Liver (tissue), 9 donors: ENCODE results near the gene IFITM5. TPM values are rescaled to one million over a fixed set of nuclear protein-coding genes. Genes with fewer than 3 reads are reported as not detected.

ENCODE experiments used
- DNase-seq: peaks from one replicate; pipeline ENCODE4 v3.0.0-alpha.2; 2017; ENCODE audit warnings: low spot score
- H3K27ac ChIP-seq, 2 donors: one replicate each; pipeline ENCODE4 v1.7.0; 2013; ENCODE audit warnings: inconsistent platforms in 2 of 2, low read length in 2 of 2, control low read depth in 1 of 2, low read depth in 1 of 2, mild to moderate bottlenecking in 1 of 2
- H3K27me3 ChIP-seq, 4 donors: one replicate each; pipeline versions ENCODE4 v1.6.1 to v1.7.0; 2013; ENCODE audit warnings: low read length in 3 of 4, inconsistent platforms in 1 of 4, mild to moderate bottlenecking in 1 of 4, moderate library complexity in 1 of 4; ENCODE audit not compliant: control insufficient read depth in 4 of 4, insufficient read depth in 4 of 4
- H3K36me3 ChIP-seq, 4 donors: one replicate each; pipeline versions ENCODE4 v1.6.1 to v1.7.0; 2013; ENCODE audit warnings: low read length in 3 of 4, mild to moderate bottlenecking in 3 of 4, low read depth in 1 of 4, moderate library complexity in 1 of 4; ENCODE audit not compliant: control insufficient read depth in 4 of 4, insufficient read depth in 3 of 4
- H3K4me1 ChIP-seq, 4 donors: one replicate each; pipeline versions ENCODE4 v1.6.1 to v1.7.0; 2013; ENCODE audit warnings: low read length in 3 of 4, mild to moderate bottlenecking in 3 of 4, moderate library complexity in 1 of 4; ENCODE audit not compliant: control insufficient read depth in 4 of 4, insufficient read depth in 4 of 4
- H3K4me3 ChIP-seq, 3 donors: one replicate each; pipeline versions ENCODE4 v1.6.1 to v1.7.0; 2013; ENCODE audit warnings: low read length in 3 of 3, control low read depth in 1 of 3, low read depth in 1 of 3, mild to moderate bottlenecking in 1 of 3
- H3K9ac ChIP-seq, 2 donors: one replicate each; pipeline ENCODE4 v1.7.0; 2013; ENCODE audit warnings: low read length in 2 of 2, mild to moderate bottlenecking in 2 of 2, moderate library complexity in 2 of 2, control low read depth in 1 of 2, low read depth in 1 of 2
- H3K9me3 ChIP-seq, 4 donors: one replicate each; pipeline versions ENCODE4 v1.6.1 to v1.7.0; 2013; ENCODE audit warnings: low read length in 3 of 4; ENCODE audit not compliant: control insufficient read depth in 4 of 4
- CTCF ChIP-seq: fragments of 150-350 bp; IDR thresholded peaks from 2 replicates; pipeline ENCODE4 v1.5.1; 2017; ENCODE audit warnings: improper control_type of control experiment, low read depth, low read length; ENCODE audit not compliant: missing input control
- EGR1 ChIP-seq, 2 donors: IDR thresholded peaks; 2 replicates each; pipeline ENCODE4 v1.6.1; 2016 to 2018; ENCODE audit warnings: antibody characterized with exemption in 2 of 2, low read depth in 2 of 2
- FOXA1 ChIP-seq: IDR thresholded peaks from 2 replicates; pipeline ENCODE4 v1.6.1; 2016; ENCODE audit warnings: antibody characterized with exemption
- FOXA2 ChIP-seq: IDR thresholded peaks from 2 replicates; pipeline ENCODE4 v1.6.1; 2016; ENCODE audit warnings: antibody characterized with exemption
- GABPA ChIP-seq, 2 donors: IDR thresholded peaks in 1 of 2; conservative IDR thresholded peaks in 1 of 2; 2 replicates each; pipeline ENCODE4 v1.6.1; 2016; ENCODE audit warnings: antibody characterized with exemption in 2 of 2, mild to moderate bottlenecking in 1 of 2, moderate library complexity in 1 of 2
- HNF4A ChIP-seq, 2 donors: conservative IDR thresholded peaks; 2 replicates each; pipeline ENCODE4 v1.6.1; 2016; ENCODE audit warnings: antibody characterized with exemption in 2 of 2, mild to moderate bottlenecking in 2 of 2
- HNF4G ChIP-seq: IDR thresholded peaks from 2 replicates; pipeline ENCODE4 v1.6.1; 2016; ENCODE audit warnings: antibody characterized with exemption
- JUND ChIP-seq, 2 donors: IDR thresholded peaks; 2 replicates each; pipeline ENCODE4 v1.6.1; 2016; ENCODE audit warnings: antibody characterized with exemption in 2 of 2
- MAX ChIP-seq: IDR thresholded peaks from 2 replicates; pipeline ENCODE4 v1.6.1; 2016; ENCODE audit warnings: antibody characterized with exemption
- NR2F2 ChIP-seq: IDR thresholded peaks from 2 replicates; pipeline ENCODE4 v1.6.1; 2016; ENCODE audit warnings: antibody characterized with exemption
- RAD21 ChIP-seq, 2 donors: IDR thresholded peaks; 2 replicates each; pipeline ENCODE4 v1.6.1; 2016; ENCODE audit warnings: antibody characterized with exemption in 2 of 2, mild to moderate bottlenecking in 2 of 2
- REST ChIP-seq: IDR thresholded peaks from 2 replicates; pipeline ENCODE4 v1.6.1; 2016; ENCODE audit warnings: antibody characterized with exemption, mild to moderate bottlenecking
- RXRA ChIP-seq, 2 donors: IDR thresholded peaks; 2 replicates each; pipeline ENCODE4 v1.6.1; 2017 to 2018; ENCODE audit warnings: antibody characterized with exemption in 2 of 2, mild to moderate bottlenecking in 1 of 2
- SP1 ChIP-seq: IDR thresholded peaks from 2 replicates; pipeline ENCODE4 v1.6.1; 2018; ENCODE audit warnings: antibody characterized with exemption, mild to moderate bottlenecking
- ZBTB33 ChIP-seq: IDR thresholded peaks from 2 replicates; pipeline ENCODE4 v1.6.1; 2016; ENCODE audit warnings: antibody characterized with exemption
- WGBS: extraction: QIAGEN DNeasy Blood & Tissue Kit; methylation state at CpG from one replicate; pipeline ENCODE4 v1.1.7; 2013; 5-methylcytosine and 5-hydroxymethylcytosine counted together
- polyA plus RNA-seq, 2 donors: library from polyadenylated mRNA; stranded (reverse) in 1 of 2; unstranded in 1 of 2; fragments of 200-250 nt in 1 of 2; fragments of >200 nt in 1 of 2; fragmentation: Nextera tagmentation in 1 of 2; extraction: Ambion mirVana in 1 of 2; gene quantifications; one replicate each; pipeline versions ENCODE4 v1.2.1 to v1.2.3, GENCODE V29; 2013 to 2015
- total RNA-seq, 2 donors: library from RNA; depleted of rRNA; stranded (reverse); fragments of >200 nt; gene quantifications; one replicate each; pipeline ENCODE4 v1.2.3, GENCODE V29; 2014
- donor health status: healthy.
- donor health status: healthy.
- donor health status: healthy.
- donor health status: healthy.
- donor health status: healthy.

IFITM5 gene
- total and polyA plus RNA-seq, 4 donors = not detected

GRCh38 chr11:331358-332060, 32.2 kb upstream of the IFITM5 start (continued):
- TF ChIP-seq REST (no peak), NR2F2 (no peak), SP1 (no peak), GABPA (IDR thresholded peaks at IDR 0.05 in 1 of 2, conservative IDR thresholded peaks at IDR 0.05 in 1 of 2) (no peak), FOXA1 (no peak), FOXA2 (no peak), EGR1 (IDR thresholded peaks at IDR 0.05; ENCODE audit: low read depth in 2 of 2) (no peak), JUND (IDR thresholded peaks at IDR 0.05) (no peak), RAD21 (IDR thresholded peaks at IDR 0.05) (no peak), MAX (no peak)

GRCh38 chr11:330694-331357, 31.5 kb upstream of the IFITM5 start:
- Histone ChIP-seq H3K27me3 (no peaks in the 10 kb centered on the region), H3K9me3 (no peaks in the 10 kb centered on the region)
- DNase-seq = no peak

More at GRCh38 chr11:330694-331357, 31.5 kb upstream of the IFITM5 start:
- Histone ChIP-seq H3K4me3 (no peak overlapping the region), H3K9ac (no peak overlapping the region), H3K27ac (no peak overlapping the region), H3K4me1 (peaks cover 0 to 14% (median 10%) of the 10 kb centered on the region in 4 donors), H3K36me3 (no peaks in the 10 kb centered on the region)
- 86% methylated on average over 34 of the region's 34 CpGs for WGBS
- no peak for TF ChIP-seq RXRA (IDR thresholded peaks at IDR 0.05)
- no peak for TF ChIP-seq MAX
- no peak for TF ChIP-seq ZBTB33
- TF ChIP-seq HNF4G = no peak
- TF ChIP-seq JUND (IDR thresholded peaks at IDR 0.05) = no peak
- no peak for TF ChIP-seq FOXA1
- TF ChIP-seq CTCF = no peak
- TF ChIP-seq EGR1 (IDR thresholded peaks at IDR 0.05; ENCODE audit: low read depth in 2 of 2) = no peak
- TF ChIP-seq NR2F2 = no peak
- no peak for TF ChIP-seq HNF4A (conservative IDR thresholded peaks at IDR 0.05)
